B cell (primary cell): ENCODE results near the gene GMCL2. TPM values are rescaled to one million over a fixed set of nuclear protein-coding genes. Genes with fewer than 3 reads are reported as not detected.
A peak's percentile ranks its signal among the peaks of the same experiment; 100 is the strongest.

Source experiments
- ATAC-seq: fragments of 200-7000 bp; cut with Tn5 transposase; one replicate; pipeline ENCODE4 v1.10.0; 2021; ENCODE audit warnings: low read depth, mild to moderate bottlenecking, moderate number of reproducible peaks, moderate library complexity
- CTCF ChIA-PET: fragments of 350-600 bp; sonication (Branson Sonifier 250); formaldehyde crosslinking; loops from one replicate; lab custom pipeline; 2021; ENCODE audit warnings: antibody characterized with exemption, inconsistent platforms; lab: Charles Lee
- POLR2A ChIA-PET: fragments of 350-600 bp; sonication (Branson Sonifier 250); formaldehyde crosslinking; loops from one replicate; lab custom pipeline; 2021; ENCODE audit warnings: antibody characterized with exemption; lab: Charles Lee
- DNase-seq: peaks from one replicate; pipeline ENCODE4 v3.0.0; 2013
- H2AFZ ChIP-seq: 2 replicates; pipeline ENCODE4 v1.6.1; 2012; ENCODE audit warnings: mild to moderate bottlenecking, low read depth, low read length; ENCODE audit not compliant: insufficient read depth, poor library complexity, severe bottlenecking
- H3K27ac ChIP-seq, 2 donors: 1 replicate in 1 of 2; 2 replicates in 1 of 2; pipeline ENCODE4 v1.5.1; 2012 to 2013; ENCODE audit warnings: low read length in 2 of 2, mild to moderate bottlenecking in 2 of 2, moderate library complexity in 1 of 2
- H3K27me3 ChIP-seq, 4 experiments: fragments of 200-600 bp in 1 of 4; sonication (generic) in 1 of 4; replicated peaks in 1 of 4; 1 replicate in 2 of 4; 2 replicates in 2 of 4; pipeline versions ENCODE4 v1.6.1 to v1.7.0; 2013 to 2016; ENCODE audit warnings: low read length in 3 of 4, mild to moderate bottlenecking in 2 of 4, mixed read lengths in 1 of 4, moderate library complexity in 1 of 4; ENCODE audit not compliant: insufficient read depth in 4 of 4, control insufficient read depth in 3 of 4; ENCODE audit errors: control extremely low read depth in 1 of 4
- H3K36me3 ChIP-seq, 2 experiments: replicated peaks in 1 of 2; 1 replicate in 1 of 2; 2 replicates in 1 of 2; pipeline versions ENCODE4 v1.6.1 to v1.7.1; 2013; ENCODE audit warnings: low read length in 1 of 2; ENCODE audit not compliant: insufficient read depth in 2 of 2, control insufficient read depth in 1 of 2; ENCODE audit errors: control extremely low read depth in 1 of 2, extremely low read depth in 1 of 2
- H3K4me1 ChIP-seq, 2 donors: fragments of 200-600 bp in 1 of 2; sonication (generic) in 1 of 2; 1 replicate in 1 of 2; 2 replicates in 1 of 2; pipeline versions ENCODE4 v1.5.1 to v1.6.1; 2013 to 2017; ENCODE audit warnings: low read length in 2 of 2; ENCODE audit not compliant: control insufficient read depth in 2 of 2, insufficient read depth in 2 of 2
- H3K4me2 ChIP-seq: replicated peaks from 2 replicates; pipeline ENCODE3; 2012; ENCODE audit warnings: mild to moderate bottlenecking, low read depth, low read length; ENCODE audit not compliant: poor library complexity, severe bottlenecking
- H3K4me3 ChIP-seq, 5 experiments: fragments of 200-600 bp in 1 of 5; sonication (generic) in 1 of 5; 1 replicate in 3 of 5; 2 replicates in 2 of 5; pipeline versions ENCODE4 v1.5.1 to v1.7.0; 2011 to 2016; ENCODE audit warnings: low read length in 4 of 5, mild to moderate bottlenecking in 4 of 5, low read depth in 2 of 5, control low read depth in 1 of 5, moderate library complexity in 1 of 5; ENCODE audit not compliant: insufficient read depth in 1 of 5; ENCODE audit errors: control extremely low read depth in 1 of 5, extremely low read depth in 1 of 5
- H3K79me2 ChIP-seq: fragments of 200-600 bp; sonication (generic); one replicate; pipeline ENCODE4 v1.6.0; 2016; ENCODE audit warnings: low read length; ENCODE audit not compliant: control insufficient read depth, insufficient read depth
- H3K9ac ChIP-seq: fragments of 200-600 bp; sonication (generic); 2 replicates; pipeline ENCODE4 v1.6.1; 2017; ENCODE audit warnings: mild to moderate bottlenecking, low read length, moderate library complexity
- H3K9me3 ChIP-seq, 3 donors: one replicate each; pipeline versions ENCODE4 v1.6.1 to v1.7.1; 2013; ENCODE audit warnings: low read length in 2 of 3; ENCODE audit not compliant: control insufficient read depth in 2 of 3, insufficient read depth in 1 of 3; ENCODE audit errors: control extremely low read depth in 1 of 3
- H4K20me1 ChIP-seq: 2 replicates; pipeline ENCODE4 v1.6.0; 2012; ENCODE audit warnings: mild to moderate bottlenecking, low read length; ENCODE audit not compliant: insufficient read depth, control insufficient read depth, poor library complexity, severe bottlenecking
- H3K27ac Mint-ChIP-seq: one replicate; pipeline ENCODE4 v1.8.0; 2021; ENCODE audit warnings: mixed read lengths
- H3K27me3 Mint-ChIP-seq: one replicate; pipeline ENCODE4 v1.8.0; 2021; ENCODE audit warnings: mixed read lengths
- H3K4me1 Mint-ChIP-seq: one replicate; pipeline ENCODE4 v1.8.0; 2021; ENCODE audit warnings: mixed read lengths
- H3K4me3 Mint-ChIP-seq: one replicate; pipeline ENCODE4 v1.8.0; 2021; ENCODE audit warnings: mixed read lengths
- H3K9me3 Mint-ChIP-seq: one replicate; pipeline ENCODE4 v1.8.0; 2022; ENCODE audit warnings: mixed read lengths; ENCODE audit not compliant: insufficient read depth
- CTCF ChIP-seq: fragments of 200-600 bp; IDR thresholded peaks from one replicate; pipeline ENCODE4 v1.8.0; 2022; ENCODE audit warnings: antibody characterized with exemption, mild to moderate bottlenecking
- EZH2 ChIP-seq: IDR thresholded peaks from 2 replicates; pipeline ENCODE4 v1.6.1; 2012; ENCODE audit warnings: borderline replicate concordance, low read depth, mild to moderate bottlenecking, moderate library complexity, low read length; ENCODE audit not compliant: insufficient read depth, poor library complexity, severe bottlenecking
- WGBS: methylation state at CpG from one replicate; pipeline ENCODE4 v1.1.5; 2013; ENCODE audit warnings: missing lambda C conversion rate; ENCODE audit not compliant: insufficient coverage; 5-methylcytosine and 5-hydroxymethylcytosine counted together
- intact Hi-C: fragments of 100-400 bp; cut with micrococcal nuclease; formaldehyde crosslinking; loops from one replicate; pipeline ENCODE4 v1.10.0; 2022
- polyA plus RNA-seq: library from polyadenylated mRNA; depleted of rRNA; stranded (reverse); fragments of >200 nt; gene quantifications from 2 replicates; pipeline ENCODE4 v1.2.3, GENCODE V29; 2012
- total RNA-seq, 2 donors: library from RNA; stranded (reverse); fragments of 120-200 nt in 1 of 2; gene quantifications; 1 replicate in 1 of 2; 2 replicates in 1 of 2; pipeline versions ENCODE4 v1.2.3 to v1.2.4, GENCODE V29; 2013 to 2022

The GMCL2 gene
- total and polyA plus RNA-seq, 2 donors (not counting 1 experiment from before 2014, with no cell fraction given) = not detected

GRCh38 chr5:178163772-178164735, 23.1 kb downstream of the GMCL2 start:
- Histone ChIP-seq H4K20me1 (no peaks in the 10 kb centered on the region), H3K4me1 (peaks cover 5 to 9% of the 10 kb centered on the region in 2 donors), H3K9ac (no peak overlapping the region), H3K79me2 (no peaks in the 10 kb centered on the region), H3K9me3 (no peaks in the 10 kb centered on the region), H3K36me3 (no peaks in the 10 kb centered on the region), H2AFZ (peak overlapping the region; percentile 76), H3K27ac (no peak overlapping the region), H3K4me3 (peak overlapping the region in 1 of 5 experiments; percentile 14), H3K4me2 (peak overlapping the region; percentile 71), H3K27me3 (no peaks in the 10 kb centered on the region)
- DNase-seq (peak; percentile 94), ATAC-seq (peak; percentile 100)
- 13% methylated on average over 27 of the region's 33 CpGs for WGBS
- intact Hi-C loops = loop anchor here (1.0 kb wide), 3 partner anchors 18 to 557 kb away; no protein-coding TSS in a partner anchor
- ChIA-PET CTCF (interaction anchor here (0.7 to 22.8 kb wide), 4 partner anchors 9 to 619 kb away, joined by 3 to 540 read pairs (median 3); no protein-coding TSS in a partner anchor), POLR2A (interaction anchor here (0.7 kb wide), 1 partner anchor 49 kb away, joined by 5 read pairs; no protein-coding TSS in a partner anchor)
- Mint-ChIP-seq H3K9me3 (no peaks in the 10 kb centered on the region), H3K4me1 (peaks cover 16% of the 10 kb centered on the region), H3K4me3 (peak overlapping the region; percentile 17), H3K27ac (peak overlapping the region; percentile 4), H3K27me3 (peaks cover 11% of the 10 kb centered on the region)
- TF ChIP-seq CTCF (peak; percentile 94), EZH2 (no peak)
